ENCODE data around the gene CDH4. TPM values are rescaled to one million over a fixed set of nuclear protein-coding genes. Genes with fewer than 3 reads are reported as not detected.

Gene CDH4
- total and polyA plus RNA-seq, 2 donors (not counting 1 experiment from before 2014, with no cell fraction given), result not detected

- H3K36me3 ChIP-seq (replicated peaks in 1 of 2; ENCODE audit: control extremely low read depth in 1 of 2, control insufficient read depth in 1 of 2, extremely low read depth in 1 of 2, insufficient read depth in 2 of 2, low read length in 1 of 2), result no peaks in the 10 kb centered on the region
- peaks cover 0 to 29% (median 0%) of the 10 kb centered on the region in 3 donors for H3K9me3 ChIP-seq (ENCODE audit: control extremely low read depth in 1 of 3, control insufficient read depth in 2 of 3, insufficient read depth in 1 of 3, low read length in 2 of 3)
- H3K4me3 ChIP-seq (ENCODE audit: control extremely low read depth in 1 of 5, extremely low read depth in 1 of 5, insufficient read depth in 1 of 5, low read depth in 2 of 5, low read length in 4 of 5), result peak overlapping the region in 2 of 5 experiments; percentile 3 to 15
- no peak overlapping the region for H2AFZ ChIP-seq (ENCODE audit: insufficient read depth, low read depth, low read length, poor library complexity, severe bottlenecking)
- Mint-ChIP-seq H3K4me1 (no peaks in the 10 kb centered on the region), H3K27me3 (peaks cover 6% of the 10 kb centered on the region), H3K27ac (no peak overlapping the region), H3K4me3 (peak overlapping the region; percentile 29), H3K9me3 (ENCODE audit: insufficient read depth) (no peaks in the 10 kb centered on the region)
- ChIA-PET POLR2A (no interaction called here), CTCF (no interaction called here)
- no peaks in the 10 kb centered on the region for H3K79me2 ChIP-seq (ENCODE audit: control insufficient read depth, insufficient read depth, low read length)
- 40% methylated on average over 21 of the region's 25 CpGs for WGBS (ENCODE audit: insufficient coverage)
- no peak overlapping the region for H3K27ac ChIP-seq (ENCODE audit: low read length in 2 of 2)
- H3K27me3 ChIP-seq (replicated peaks in 1 of 4; ENCODE audit: control extremely low read depth in 1 of 4, control insufficient read depth in 3 of 4, insufficient read depth in 4 of 4, low read length in 3 of 4), result no peaks in the 10 kb centered on the region
- ATAC-seq (ENCODE audit: low read depth), result no peak
- TF ChIP-seq EZH2 (IDR thresholded peaks at IDR 0.05; ENCODE audit: borderline replicate concordance, insufficient read depth, low read depth, low read length, poor library complexity, severe bottlenecking) (no peak), CTCF (IDR thresholded peaks at IDR 0.05) (no peak)
- peak overlapping the region; percentile 28 for H3K4me2 ChIP-seq (replicated peaks; ENCODE audit: low read depth, low read length, poor library complexity, severe bottlenecking)
- no peak for DNase-seq
- H4K20me1 ChIP-seq (ENCODE audit: control insufficient read depth, insufficient read depth, low read length, poor library complexity, severe bottlenecking), result no peaks in the 10 kb centered on the region
- no peaks in the 10 kb centered on the region for H3K4me1 ChIP-seq (ENCODE audit: control insufficient read depth in 2 of 2, insufficient read depth in 2 of 2, low read length in 2 of 2)
- intact Hi-C loops (cut with micrococcal nuclease), result no loop called here
- H3K9ac ChIP-seq (ENCODE audit: low read length), result no peak overlapping the region
These were observed 467.8 kb downstream of the CDH4 start for GRCh38 chr20:61719691-61720347.

- Mint-ChIP-seq H3K27me3 (peaks cover 6% of the 10 kb centered on the region), H3K4me3 (no peak overlapping the region), H3K9me3 (ENCODE audit: insufficient read depth) (no peaks in the 10 kb centered on the region), H3K4me1 (no peaks in the 10 kb centered on the region), H3K27ac (no peak overlapping the region)
- Histone ChIP-seq H4K20me1 (ENCODE audit: control insufficient read depth, insufficient read depth, low read length, poor library complexity, severe bottlenecking) (no peaks in the 10 kb centered on the region), H3K79me2 (ENCODE audit: control insufficient read depth, insufficient read depth, low read length) (no peaks in the 10 kb centered on the region), H2AFZ (ENCODE audit: insufficient read depth, low read depth, low read length, poor library complexity, severe bottlenecking) (no peak overlapping the region), H3K4me2 (replicated peaks; ENCODE audit: low read depth, low read length, poor library complexity, severe bottlenecking) (no peak overlapping the region), H3K9me3 (ENCODE audit: control extremely low read depth in 1 of 3, control insufficient read depth in 2 of 3, insufficient read depth in 1 of 3, low read length in 2 of 3) (peaks cover 0 to 29% (median 0%) of the 10 kb centered on the region in 3 donors), H3K27me3 (replicated peaks in 1 of 4; ENCODE audit: control extremely low read depth in 1 of 4, control insufficient read depth in 3 of 4, insufficient read depth in 4 of 4, low read length in 3 of 4) (no peaks in the 10 kb centered on the region), H3K4me3 (ENCODE audit: control extremely low read depth in 1 of 5, extremely low read depth in 1 of 5, insufficient read depth in 1 of 5, low read depth in 2 of 5, low read length in 4 of 5) (no peak overlapping the region), H3K4me1 (ENCODE audit: control insufficient read depth in 2 of 2, insufficient read depth in 2 of 2, low read length in 2 of 2) (no peaks in the 10 kb centered on the region), H3K9ac (ENCODE audit: low read length) (no peak overlapping the region), H3K36me3 (replicated peaks in 1 of 2; ENCODE audit: control extremely low read depth in 1 of 2, control insufficient read depth in 1 of 2, extremely low read depth in 1 of 2, insufficient read depth in 2 of 2, low read length in 1 of 2) (no peaks in the 10 kb centered on the region), H3K27ac (ENCODE audit: low read length in 2 of 2) (no peak overlapping the region)
- ATAC-seq (ENCODE audit: low read depth) (no peak), DNase-seq (no peak)
- 54% methylated on average over 2 of the region's 4 CpGs for WGBS (ENCODE audit: insufficient coverage)
- ChIA-PET POLR2A (no interaction called here), CTCF (no interaction called here)
- TF ChIP-seq CTCF (IDR thresholded peaks at IDR 0.05) (no peak), EZH2 (IDR thresholded peaks at IDR 0.05; ENCODE audit: borderline replicate concordance, insufficient read depth, low read depth, low read length, poor library complexity, severe bottlenecking) (no peak)
- intact Hi-C loops (cut with micrococcal nuclease), result no loop called here
These were observed 468.3 kb downstream of the CDH4 start for GRCh38 chr20:61720348-61720696.

Measured in B cell (primary cell).